NCI-H1436 treated with DMSO at 0.1 percent for 48 hours (cell line): ENCODE data around the gene DCLK1.

Experiments used
- DNase-seq: peaks from one replicate; lab custom pipeline; 2025; lab: John Stamatoyannopoulos, UW

Gene DCLK1

GRCh38 chr13:35859981-35860380, 271.2 kb downstream of the DCLK1 start:
- DNase-seq: no peak

GRCh38 chr13:35858665-35859064, 272.5 kb downstream of the DCLK1 start:
- no peak for DNase-seq

GRCh38 chr13:35857769-35858168, 273.4 kb downstream of the DCLK1 start:
- DNase-seq: no peak

DNA sequence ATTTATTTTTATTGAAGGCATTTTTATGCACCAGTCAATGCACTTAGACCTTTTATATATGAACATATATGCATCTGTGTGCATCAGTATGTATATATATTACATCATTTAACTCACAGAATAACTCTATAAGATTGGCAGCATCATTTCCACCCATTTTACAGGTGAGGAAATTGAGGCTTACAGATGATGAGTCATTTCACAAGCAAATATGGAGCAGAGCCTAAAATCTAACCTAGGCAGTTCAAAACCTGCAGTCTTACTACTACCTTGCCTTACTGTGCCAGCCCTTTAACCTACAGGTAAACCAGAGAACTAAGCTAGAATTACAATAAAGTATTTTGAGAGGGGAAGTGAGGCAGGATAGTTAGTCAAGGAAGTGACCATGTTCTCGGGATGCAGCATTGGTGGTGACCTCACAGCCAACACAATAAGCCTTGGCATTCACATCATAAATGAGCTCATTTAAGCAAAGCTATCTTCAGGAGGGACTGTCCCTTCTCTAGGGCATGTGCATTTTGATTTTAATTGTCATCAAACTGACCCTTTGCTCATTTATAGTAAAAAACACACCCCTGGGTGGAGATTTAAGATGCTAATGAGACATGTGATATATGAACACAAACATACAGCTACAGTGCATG, 274.3 kb downstream of the DCLK1 start:
- DNase-seq: no peak

DNA sequence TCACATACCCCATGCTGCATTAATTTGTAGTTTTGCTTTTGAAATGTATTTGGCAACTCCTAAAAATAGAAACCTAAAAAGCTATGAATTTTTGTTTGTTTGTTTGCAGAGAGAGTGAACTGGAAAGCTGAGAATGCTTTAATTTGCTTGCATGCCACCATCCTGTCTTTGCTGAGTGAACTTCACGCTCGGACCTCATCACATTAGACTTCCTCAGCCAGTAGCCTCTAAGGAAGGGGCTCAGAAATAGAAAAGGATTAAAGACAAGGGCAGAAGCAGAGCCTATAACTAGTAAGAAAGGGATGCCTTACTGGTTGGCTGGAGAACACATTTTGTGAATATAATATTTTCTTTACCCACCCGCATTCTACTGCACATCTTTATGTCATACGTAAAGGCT, 275.1 kb downstream of the DCLK1 start:
- no peak for DNase-seq

- no peak for DNase-seq
These were observed 275.6 kb downstream of the DCLK1 start for GRCh38 chr13:35855531-35856019.

DNA sequence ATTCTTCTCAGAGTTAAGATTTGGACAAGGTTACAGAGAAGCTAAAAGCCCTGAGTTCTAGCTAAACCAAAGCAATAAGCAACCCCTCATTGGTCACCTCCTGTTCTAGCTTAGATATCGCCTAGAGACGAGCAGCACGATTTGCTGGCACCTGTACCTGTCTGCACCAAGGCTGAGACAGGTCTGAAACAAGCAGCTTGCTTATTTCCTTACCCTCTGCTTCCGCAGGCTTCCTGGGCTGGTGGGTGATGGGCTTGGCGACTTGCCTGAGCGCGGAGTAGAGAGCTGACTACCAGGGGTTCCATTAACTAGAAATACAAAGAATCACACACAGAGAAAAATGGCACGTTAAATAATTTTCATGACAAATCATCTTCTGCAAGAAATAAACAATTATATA, 276.9 kb downstream of the DCLK1 start:
- no peak for DNase-seq

DNA sequence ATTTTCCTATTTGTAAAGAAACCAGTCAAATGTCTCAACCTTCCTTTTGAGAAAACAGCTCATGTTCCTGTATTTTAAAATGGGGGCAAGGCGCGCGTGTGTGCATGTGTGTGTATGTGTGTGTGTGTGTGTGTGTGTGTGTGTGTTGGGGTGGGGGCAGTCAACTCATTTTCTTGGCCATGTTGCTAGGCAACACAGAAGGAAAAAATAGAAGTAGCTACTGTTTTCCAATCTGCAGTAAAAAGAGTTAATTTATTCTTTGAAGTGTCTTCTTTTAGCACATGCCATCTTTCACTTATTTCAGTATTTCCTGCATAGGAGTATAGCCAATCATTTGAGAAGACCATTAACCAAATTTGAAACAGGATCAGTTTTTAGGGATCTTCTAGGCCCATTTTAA, 279.3 kb downstream of the DCLK1 start:
- no peak for DNase-seq

DNA sequence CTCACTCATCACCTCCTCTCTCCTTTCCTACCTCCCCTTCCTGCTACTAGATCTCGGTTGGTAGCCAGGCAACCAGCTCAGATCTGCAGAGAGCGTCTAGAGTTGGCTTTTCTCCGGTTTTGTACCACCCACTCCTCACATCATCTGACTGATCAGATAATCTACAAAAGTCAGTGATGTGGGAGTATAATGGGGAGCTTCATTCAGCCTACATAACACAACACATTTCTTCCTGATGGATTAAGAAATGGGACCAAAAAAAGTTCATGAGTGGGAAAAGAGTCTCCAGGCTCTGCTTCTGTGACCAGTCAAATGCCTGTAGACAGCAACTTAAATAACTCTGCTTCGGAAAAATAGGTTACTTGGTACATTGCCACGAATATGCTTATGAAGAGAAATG, 279.8 kb downstream of the DCLK1 start:
- no peak for DNase-seq

GRCh38 chr13:35850569-35850968, 280.6 kb downstream of the DCLK1 start:
- no peak for DNase-seq

- no peak for DNase-seq
These were observed 281.9 kb downstream of the DCLK1 start for GRCh38 chr13:35849256-35849644.

- no peak for DNase-seq
These were observed 282.6 kb downstream of the DCLK1 start for GRCh38 chr13:35848336-35849255.

GRCh38 chr13:35843272-35843671, 287.9 kb downstream of the DCLK1 start:
- no peak for DNase-seq

GRCh38 chr13:35841060-35841521, 290.1 kb downstream of the DCLK1 start:
- DNase-seq: no peak

DNA sequence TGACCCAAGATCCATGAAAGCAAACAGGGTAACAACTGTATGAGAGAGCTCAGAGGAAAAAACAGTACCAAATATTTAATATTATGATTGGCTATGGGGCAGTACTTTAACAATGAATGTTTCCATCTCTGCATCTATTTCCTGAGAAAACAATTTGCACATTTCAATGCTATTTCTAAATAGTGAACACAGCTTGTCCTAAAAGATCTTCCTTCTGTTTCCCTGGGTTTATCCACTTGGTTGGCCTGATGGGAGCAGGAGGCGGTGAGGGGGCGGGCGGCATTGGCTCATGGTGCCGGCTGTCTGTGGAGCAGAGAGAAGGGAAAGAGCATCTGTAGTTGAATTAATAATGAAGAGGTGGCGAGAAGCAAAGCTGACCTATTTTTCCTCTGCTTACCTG, 291.4 kb downstream of the DCLK1 start:
- DNase-seq: no peak

- no peak for DNase-seq
These were observed 292.8 kb downstream of the DCLK1 start for GRCh38 chr13:35838356-35838755.

GRCh38 chr13:35836446-35836845, 294.7 kb downstream of the DCLK1 start:
- no peak for DNase-seq

GRCh38 chr13:35835989-35836388, 295.2 kb downstream of the DCLK1 start:
- DNase-seq: no peak

- DNase-seq: no peak
These were observed 297.4 kb downstream of the DCLK1 start for GRCh38 chr13:35833608-35834275.

GRCh38 chr13:35833031-35833430, 298.2 kb downstream of the DCLK1 start:
- no peak for DNase-seq

DNA sequence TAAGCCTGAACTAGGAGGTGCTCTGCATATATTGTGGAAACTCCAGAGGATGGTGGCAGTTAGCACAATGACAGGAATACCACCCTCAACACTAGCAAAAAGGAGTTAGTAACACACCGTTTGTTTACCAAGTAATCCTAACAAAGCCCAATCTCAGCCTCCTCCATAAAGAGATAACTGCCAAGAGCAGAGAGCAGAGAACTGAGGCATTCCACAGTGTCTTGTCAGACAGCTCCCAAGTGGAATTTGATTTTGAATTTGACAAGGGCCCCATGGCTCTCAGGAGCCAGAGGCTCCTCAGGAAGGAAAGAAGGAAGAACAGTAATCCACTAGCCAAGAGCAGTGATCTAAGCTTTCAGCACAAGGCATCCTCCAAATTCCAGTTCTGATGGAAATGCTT, 298.6 kb downstream of the DCLK1 start:
- no peak for DNase-seq

DNA sequence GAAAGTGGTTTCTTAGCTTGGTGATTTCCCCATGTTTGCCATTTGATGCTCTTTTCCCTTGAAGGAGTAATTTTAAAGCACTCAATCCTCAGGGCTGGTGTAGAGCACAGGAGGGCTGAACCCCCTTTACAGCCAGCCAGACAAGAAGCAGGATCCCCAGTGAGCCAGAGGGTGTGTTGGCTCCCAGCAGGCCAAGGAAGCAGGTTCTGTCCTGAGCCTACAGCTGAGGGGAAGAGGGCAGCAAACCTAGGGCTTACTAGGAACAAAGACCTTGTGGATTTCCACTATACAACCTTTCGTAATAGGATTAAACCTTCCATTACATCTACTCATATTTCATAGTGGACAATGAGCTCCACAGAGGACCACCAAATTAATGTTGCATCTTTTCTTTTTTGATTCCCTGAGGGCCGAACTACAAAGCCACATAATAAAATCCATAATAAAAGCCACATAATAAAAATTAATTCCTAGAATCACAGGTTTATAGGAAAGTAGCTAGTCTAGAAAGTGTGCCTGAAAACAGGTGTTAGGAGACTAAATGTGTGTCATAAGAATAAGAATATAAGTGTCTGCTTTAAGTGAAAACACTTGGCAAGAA, 300.2 kb downstream of the DCLK1 start:
- no peak for DNase-seq
